Gastrocnemius medialis (tissue), 4 donors: ENCODE results near the gene CASZ1.

Experiments
- POLR2A ChIP-seq, 2 donors: fragments of 450-650 bp; IDR thresholded peaks; one replicate each; pipeline ENCODE4 v1.6.1; 2017; ENCODE audit warnings: antibody characterized with exemption in 2 of 2, mild to moderate bottlenecking in 2 of 2, moderate library complexity in 2 of 2
- TF ChIP-seq, protein P1 (sequence below), 5 experiments: fragments of 450-650 bp in 3 of 5; fragments of 200-600 bp in 2 of 5; sonication (generic) in 2 of 5; IDR thresholded peaks in 4 of 5; conservative IDR thresholded peaks in 1 of 5; 1 replicate in 4 of 5; 2 replicates in 1 of 5; pipeline ENCODE4 v1.5.1; 2016 to 2019; ENCODE audit warnings: antibody characterized with exemption in 5 of 5, mild to moderate bottlenecking in 3 of 5, moderate library complexity in 3 of 5

DNA sequence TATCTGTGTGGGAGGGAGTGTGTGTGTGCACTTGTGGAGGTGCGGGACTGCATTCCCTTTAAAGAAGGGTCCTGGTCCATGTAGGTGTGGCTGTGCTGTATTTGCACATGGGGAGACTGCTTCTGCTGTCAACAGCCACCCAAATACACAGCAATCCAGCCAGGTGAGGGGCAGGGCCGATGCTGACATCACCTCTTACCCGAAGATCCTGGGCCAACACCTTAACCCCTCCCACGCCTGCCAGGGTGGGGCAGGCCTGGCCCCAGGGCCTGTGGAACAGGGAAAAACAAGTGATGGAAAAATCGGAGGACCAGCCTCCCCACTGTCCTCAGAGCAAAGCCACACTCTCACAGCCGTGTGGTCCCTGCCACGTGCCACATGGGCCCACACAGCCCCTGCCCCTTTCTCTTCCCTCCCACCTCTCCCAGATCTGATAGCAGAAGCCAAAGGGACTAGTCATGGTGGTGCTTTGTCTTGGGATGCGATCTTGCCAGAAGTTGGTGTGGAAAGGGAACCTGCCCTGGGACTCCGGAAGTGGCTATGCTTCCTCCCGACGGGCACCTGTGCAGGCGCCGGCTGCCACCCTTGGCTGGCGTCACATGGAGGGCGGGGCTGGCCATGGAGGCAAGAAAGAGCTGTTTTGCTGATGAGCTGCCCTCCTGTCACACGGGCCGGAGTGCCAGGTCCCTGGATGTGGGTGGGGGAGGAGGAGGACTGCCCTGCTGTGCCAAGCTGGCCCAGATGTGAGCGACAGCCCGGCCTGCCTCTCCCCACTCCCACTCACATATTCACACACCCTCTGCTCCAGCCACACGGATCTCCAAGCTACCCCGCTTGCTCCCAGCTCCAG, 7.8 kb upstream of the CASZ1 start:
- no peak for TF ChIP-seq POLR2A (IDR thresholded peaks at IDR 0.05)
- TF ChIP-seq, protein P1, sequence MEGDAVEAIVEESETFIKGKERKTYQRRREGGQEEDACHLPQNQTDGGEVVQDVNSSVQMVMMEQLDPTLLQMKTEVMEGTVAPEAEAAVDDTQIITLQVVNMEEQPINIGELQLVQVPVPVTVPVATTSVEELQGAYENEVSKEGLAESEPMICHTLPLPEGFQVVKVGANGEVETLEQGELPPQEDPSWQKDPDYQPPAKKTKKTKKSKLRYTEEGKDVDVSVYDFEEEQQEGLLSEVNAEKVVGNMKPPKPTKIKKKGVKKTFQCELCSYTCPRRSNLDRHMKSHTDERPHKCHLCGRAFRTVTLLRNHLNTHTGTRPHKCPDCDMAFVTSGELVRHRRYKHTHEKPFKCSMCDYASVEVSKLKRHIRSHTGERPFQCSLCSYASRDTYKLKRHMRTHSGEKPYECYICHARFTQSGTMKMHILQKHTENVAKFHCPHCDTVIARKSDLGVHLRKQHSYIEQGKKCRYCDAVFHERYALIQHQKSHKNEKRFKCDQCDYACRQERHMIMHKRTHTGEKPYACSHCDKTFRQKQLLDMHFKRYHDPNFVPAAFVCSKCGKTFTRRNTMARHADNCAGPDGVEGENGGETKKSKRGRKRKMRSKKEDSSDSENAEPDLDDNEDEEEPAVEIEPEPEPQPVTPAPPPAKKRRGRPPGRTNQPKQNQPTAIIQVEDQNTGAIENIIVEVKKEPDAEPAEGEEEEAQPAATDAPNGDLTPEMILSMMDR (IDR thresholded peaks at IDR 0.05 in 4 of 5, conservative IDR thresholded peaks at IDR 0.05 in 1 of 5) = no peak
